Measurements from ENCODE around the gene RTBDN.

The RTBDN gene

GRCh38 chr19:12782174-12782423, 52.3 kb downstream of the RTBDN start:
- DNase-seq (ENCODE audit: low read depth): no peak
- no peak for TF ChIP-seq CTCF (conservative IDR thresholded peaks at IDR 0.05; ENCODE audit: low read length)
- H3K4me3 ChIP-seq (ENCODE audit: low read length): peak overlapping the region; percentile 63

GRCh38 chr19:12779162-12779993, 55.0 kb downstream of the RTBDN start:
- peak overlapping the region; percentile 80 for H3K4me3 ChIP-seq (ENCODE audit: low read length)
- DNase-seq (ENCODE audit: low read depth): peak; percentile 76
- no peak for TF ChIP-seq CTCF (conservative IDR thresholded peaks at IDR 0.05; ENCODE audit: low read length)

GRCh38 chr19:12778905-12779161, 55.5 kb downstream of the RTBDN start:
- peak overlapping the region; percentile 80 for H3K4me3 ChIP-seq (ENCODE audit: low read length)

GRCh38 chr19:12778017-12778904, 56.1 kb downstream of the RTBDN start:
- no peak for TF ChIP-seq CTCF (conservative IDR thresholded peaks at IDR 0.05; ENCODE audit: low read length)
- DNase-seq (ENCODE audit: low read depth): peak; percentile 81
- H3K4me3 ChIP-seq (ENCODE audit: low read length): peak overlapping the region; percentile 80

More at GRCh38 chr19:12778905-12779161, 55.5 kb downstream of the RTBDN start:
- DNase-seq (ENCODE audit: low read depth): no peak
- no peak for TF ChIP-seq CTCF (conservative IDR thresholded peaks at IDR 0.05; ENCODE audit: low read length)

GRCh38 chr19:12777217-12778016, 57.0 kb downstream of the RTBDN start:
- H3K4me3 ChIP-seq (ENCODE audit: low read length): peak overlapping the region; percentile 80
- TF ChIP-seq CTCF (conservative IDR thresholded peaks at IDR 0.05; ENCODE audit: low read length): peak; percentile 78
- DNase-seq (ENCODE audit: low read depth): peak; percentile 66

Data from AG10803 (cell line).